Nucleus accumbens (tissue), 56 donors: ENCODE measurements around the gene GALNTL6.
"Not testable (repeated sequence)": the region's sequence is repeated elsewhere in the genome, so short reads cannot be mapped to it uniquely, and the experiment has no call there.

Experiments used
- DNase-seq, 56 donors: peaks; one replicate each; lab custom pipeline; 2025; lab: John Stamatoyannopoulos, UW

Gene GALNTL6

GRCh38 chr4:172953896-172954568, 1140.8 kb downstream of the GALNTL6 start:
- DNase-seq, result no peak

- DNase-seq, result not testable (repeated sequence)
Observed at GRCh38 chr4:172956340-172956739, 1143.1 kb downstream of the GALNTL6 start.

DNA sequence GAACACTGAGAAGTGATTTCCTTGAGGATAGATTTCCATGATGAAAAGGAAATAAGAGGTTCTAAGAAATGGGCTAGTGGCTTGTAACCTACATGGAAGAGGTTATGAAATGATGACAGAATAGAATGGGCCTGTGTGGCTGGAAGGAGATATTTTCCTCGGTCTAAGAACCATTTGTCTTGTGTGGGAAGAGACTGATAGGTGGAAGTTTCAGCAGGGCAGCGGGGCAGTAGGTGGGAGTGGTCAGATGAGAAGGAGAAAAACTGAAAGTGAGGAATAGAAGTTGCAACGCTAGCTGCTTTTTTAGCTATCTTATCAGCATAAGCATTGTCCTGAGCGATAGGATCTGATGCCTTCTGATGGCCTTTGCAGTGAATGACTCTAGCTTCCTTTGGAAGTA, 1144.0 kb downstream of the GALNTL6 start:
- no peak for DNase-seq

- no peak for DNase-seq
Observed at GRCh38 chr4:172962564-172963353, 1149.6 kb downstream of the GALNTL6 start.

- no peak for DNase-seq
Observed at GRCh38 chr4:172963498-172964294, 1150.5 kb downstream of the GALNTL6 start.

- DNase-seq, result not testable (repeated sequence)
Observed at GRCh38 chr4:172970189-172970588, 1157.0 kb downstream of the GALNTL6 start.

GRCh38 chr4:172974586-172974985, 1161.4 kb downstream of the GALNTL6 start:
- no peak for DNase-seq

GRCh38 chr4:172975651-172976229, 1162.5 kb downstream of the GALNTL6 start:
- no peak for DNase-seq

- DNase-seq, result not testable (repeated sequence)
Observed at GRCh38 chr4:172977491-172978041, 1164.4 kb downstream of the GALNTL6 start.

DNA sequence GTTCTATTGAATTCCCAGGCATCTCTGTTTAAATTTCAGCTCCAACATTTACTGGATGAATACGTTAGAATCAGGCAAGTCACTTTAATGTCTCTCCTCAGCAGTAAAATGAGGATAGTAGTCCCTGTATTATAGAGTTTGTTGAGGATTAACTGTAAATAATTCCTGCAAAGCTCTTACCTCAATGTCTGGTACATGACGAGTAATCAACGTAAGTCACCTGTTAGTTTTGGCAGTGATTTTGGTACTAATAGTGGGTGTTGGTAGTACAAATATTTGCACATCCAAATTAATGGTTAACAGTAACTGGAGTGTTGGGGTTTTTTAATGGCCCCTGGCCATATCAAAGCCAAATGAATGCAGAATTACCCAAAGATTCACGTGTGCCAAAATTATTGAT, 1165.6 kb downstream of the GALNTL6 start:
- DNase-seq, result no peak

DNA sequence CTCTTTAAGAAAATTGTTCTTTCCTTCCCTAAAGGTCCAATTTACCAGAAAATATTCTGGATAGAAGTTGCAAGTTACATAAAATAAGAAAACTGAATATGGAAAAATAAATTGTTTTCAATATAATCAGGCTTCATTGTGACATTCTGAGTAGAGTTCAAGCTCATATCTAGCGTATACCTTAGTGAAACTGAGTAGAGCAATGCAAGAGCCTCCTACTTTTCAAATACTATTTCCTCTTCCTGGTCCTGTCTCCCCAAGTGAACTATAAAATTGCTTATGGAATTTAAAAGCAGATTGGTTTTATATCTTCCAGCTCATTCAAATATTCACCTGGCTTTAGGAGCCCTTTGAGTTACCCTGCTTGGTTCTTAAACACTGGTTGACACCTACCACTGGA, 1166.1 kb downstream of the GALNTL6 start:
- no peak for DNase-seq

DNA sequence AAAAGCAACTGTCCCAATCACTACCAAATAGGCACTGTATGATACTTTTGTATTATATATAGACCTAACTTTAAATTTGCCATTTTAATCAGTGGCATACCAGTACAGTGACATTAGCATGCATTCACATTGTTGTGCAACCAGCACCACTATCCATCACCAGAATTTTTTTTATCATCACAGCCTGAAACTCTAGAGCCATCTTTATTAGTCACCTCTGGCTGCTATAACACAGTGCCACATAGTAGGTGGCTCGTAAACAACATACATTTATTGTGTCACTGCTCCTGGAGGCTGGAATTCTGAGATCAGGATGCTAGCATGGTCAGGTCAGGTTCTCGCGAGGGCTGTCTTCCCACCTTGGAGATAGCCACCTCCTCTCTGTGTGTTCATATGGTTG, 1167.0 kb downstream of the GALNTL6 start:
- no peak for DNase-seq

- no peak for DNase-seq
Observed at GRCh38 chr4:172982151-172982590, 1169.0 kb downstream of the GALNTL6 start.

GRCh38 chr4:172983014-172983413, 1169.8 kb downstream of the GALNTL6 start:
- DNase-seq, result no peak

GRCh38 chr4:172983631-172984030, 1170.4 kb downstream of the GALNTL6 start:
- no peak for DNase-seq

DNA sequence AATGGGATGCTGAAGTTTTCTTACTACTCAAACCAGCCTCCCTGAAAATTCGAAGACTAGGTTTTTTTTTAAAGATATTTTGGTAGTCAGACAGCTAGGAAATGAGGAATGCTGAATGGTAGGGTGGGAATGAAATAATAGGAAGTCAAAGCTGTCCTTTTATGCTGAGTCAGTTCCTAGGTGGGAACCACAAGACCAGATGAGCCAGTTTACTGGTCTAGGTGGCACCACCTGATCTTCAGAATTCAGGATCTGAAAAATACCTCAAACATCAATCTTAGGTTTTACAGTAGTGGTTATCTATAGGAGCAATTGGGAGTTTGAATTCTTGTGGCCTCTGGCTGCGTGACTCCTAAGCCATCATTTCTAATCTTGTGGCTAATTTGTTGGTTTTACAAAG, 1172.3 kb downstream of the GALNTL6 start:
- no peak for DNase-seq

DNA sequence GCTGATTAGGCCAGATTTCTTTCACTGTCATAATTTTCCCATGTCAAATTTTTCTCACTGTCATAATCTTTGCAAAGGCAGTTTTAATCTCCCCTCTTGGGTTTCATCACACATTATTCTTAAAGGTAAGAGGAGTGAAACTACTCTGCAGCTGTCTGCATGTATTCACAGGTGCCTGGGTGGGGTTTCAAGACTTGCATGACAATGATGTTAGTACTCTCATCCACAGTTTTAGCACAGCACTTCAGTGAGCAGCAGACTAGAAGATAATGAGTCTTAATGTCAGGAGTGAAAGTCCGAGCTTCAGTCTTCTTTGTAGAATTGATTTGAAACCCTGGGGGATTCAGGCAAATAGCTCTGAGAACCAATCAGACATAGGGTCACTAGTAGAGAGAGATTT, 1172.9 kb downstream of the GALNTL6 start:
- DNase-seq, result peak in 3 of 56 donors; percentile 3 to 37 (median 7)

DNA sequence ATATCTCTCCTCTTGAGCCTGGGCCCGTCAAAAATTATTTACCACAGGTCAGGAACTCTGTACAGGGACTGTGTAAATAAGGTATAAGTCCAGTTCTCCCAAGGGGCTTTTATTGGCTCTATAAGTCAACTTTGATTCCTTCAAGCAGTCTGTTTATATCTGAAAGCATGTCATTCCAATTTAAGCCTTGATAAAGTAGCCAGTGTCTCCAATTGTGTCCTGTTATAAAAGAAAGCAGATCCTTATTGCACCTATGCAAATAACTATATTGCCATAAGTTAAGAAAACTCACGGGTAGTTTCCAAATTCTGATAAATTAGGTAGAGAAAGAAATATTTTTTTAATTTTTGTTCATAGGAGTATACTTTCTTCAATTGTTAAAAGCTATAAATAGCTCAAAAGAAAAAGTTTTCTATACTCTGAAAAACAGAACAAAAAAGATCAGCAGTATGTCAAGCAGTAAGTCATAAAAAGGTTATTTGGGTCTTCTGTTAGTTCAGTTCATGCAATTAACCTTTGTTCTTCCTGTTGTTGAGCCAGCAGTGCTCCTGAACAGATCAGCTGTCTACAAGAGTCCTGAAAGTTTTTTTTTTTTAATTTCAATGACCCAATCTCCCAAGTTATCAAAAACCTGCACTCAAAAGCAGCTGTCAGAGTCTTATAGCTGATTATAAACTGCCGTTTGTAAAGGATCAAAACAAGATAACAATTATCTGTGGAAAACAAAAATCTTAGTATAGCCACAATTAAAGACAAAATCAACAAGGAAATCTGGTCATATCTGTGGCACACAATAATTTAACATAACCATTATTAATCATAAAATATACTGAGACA, 1177.0 kb downstream of the GALNTL6 start:
- no peak for DNase-seq

DNA sequence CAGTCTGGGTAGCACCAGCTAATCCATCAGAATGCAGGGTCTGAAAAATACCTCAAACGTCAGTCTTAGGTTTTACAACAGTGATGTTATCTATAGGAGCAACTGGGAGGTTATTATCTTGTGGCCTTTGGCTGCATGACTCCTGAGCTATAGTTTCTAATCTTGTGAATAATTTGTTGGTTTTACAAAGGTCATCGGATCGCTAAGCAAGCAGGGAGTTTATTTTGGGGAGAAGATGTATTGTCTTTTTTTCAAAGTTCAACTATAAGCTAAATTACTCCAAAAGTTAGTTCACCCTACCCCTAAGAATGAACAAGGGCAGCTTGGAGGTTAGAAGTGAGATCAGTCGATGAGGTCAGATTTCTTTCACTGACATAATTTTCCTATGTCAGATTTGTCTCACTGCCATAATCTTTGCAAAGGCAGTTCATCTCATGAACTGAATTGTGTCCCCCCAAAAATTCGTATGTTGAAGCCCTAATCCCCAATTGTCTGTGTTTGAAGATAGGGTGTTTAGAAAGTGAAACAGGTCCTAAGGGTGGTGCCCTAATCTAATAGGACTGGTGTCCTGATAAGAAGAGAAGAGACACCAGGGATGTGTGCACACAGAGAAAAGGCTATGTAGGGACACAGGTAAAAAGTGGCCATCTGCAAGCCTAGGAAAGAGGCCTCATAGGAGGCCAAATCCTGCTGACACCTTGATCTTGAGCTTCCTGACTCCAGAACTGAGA, 1179.6 kb downstream of the GALNTL6 start:
- no peak for DNase-seq
